ENCODE data around the gene ELOB. TPM values are rescaled to one million over a fixed set of nuclear protein-coding genes. Genes with fewer than 3 reads are reported as not detected.

ELOB gene
- total RNA-seq, 1 experiment from 2014 or later, result 289 TPM

GRCh38 chr16:2753733-2754020 lies 23.4 kb downstream of the ELOB start:
- ATAC-seq, result no peak
- Histone ChIP-seq H3K4me1 (ENCODE audit: insufficient read depth, low read length) (peaks cover 23% of the 10 kb centered on the region), H3K79me2 (ENCODE audit: low read length) (peaks cover 71% of the 10 kb centered on the region), H3K4me3 (ENCODE audit: low read length) (peak overlapping the region; percentile 89), H3K4me2 (ENCODE audit: low read length) (peak overlapping the region; percentile 98), H3K27ac (ENCODE audit: low read length) (peak overlapping the region; percentile 93; the same call in 1 of the 2 replicates), H3K36me3 (ENCODE audit: low read depth, low read length) (peaks cover 21% of the 10 kb centered on the region), H3K27me3 (ENCODE audit: low read length) (no peaks in the 10 kb centered on the region), H3K9ac (ENCODE audit: low read length) (peak overlapping the region; percentile 95), H4K20me1 (ENCODE audit: low read length) (peaks cover 52% of the 10 kb centered on the region), H3F3A (ENCODE audit: low read length, unreplicated experiment) (no peaks in the 10 kb centered on the region), H3K9me2 (replicated peaks; ENCODE audit: low read length) (no peaks in the 10 kb centered on the region), H2AFZ (ENCODE audit: low read length) (no peak overlapping the region), H3K9me3 (ENCODE audit: low read length) (no peaks in the 10 kb centered on the region)
- TF ChIP-seq EZH2phosphoT487 (IDR thresholded peaks at IDR 0.05; ENCODE audit: borderline replicate concordance, low read length) (no peak), EZH2 (IDR thresholded peaks at IDR 0.05; ENCODE audit: low read length, unreplicated experiment) (no peak)
- TF ChIP-seq, protein P1, sequence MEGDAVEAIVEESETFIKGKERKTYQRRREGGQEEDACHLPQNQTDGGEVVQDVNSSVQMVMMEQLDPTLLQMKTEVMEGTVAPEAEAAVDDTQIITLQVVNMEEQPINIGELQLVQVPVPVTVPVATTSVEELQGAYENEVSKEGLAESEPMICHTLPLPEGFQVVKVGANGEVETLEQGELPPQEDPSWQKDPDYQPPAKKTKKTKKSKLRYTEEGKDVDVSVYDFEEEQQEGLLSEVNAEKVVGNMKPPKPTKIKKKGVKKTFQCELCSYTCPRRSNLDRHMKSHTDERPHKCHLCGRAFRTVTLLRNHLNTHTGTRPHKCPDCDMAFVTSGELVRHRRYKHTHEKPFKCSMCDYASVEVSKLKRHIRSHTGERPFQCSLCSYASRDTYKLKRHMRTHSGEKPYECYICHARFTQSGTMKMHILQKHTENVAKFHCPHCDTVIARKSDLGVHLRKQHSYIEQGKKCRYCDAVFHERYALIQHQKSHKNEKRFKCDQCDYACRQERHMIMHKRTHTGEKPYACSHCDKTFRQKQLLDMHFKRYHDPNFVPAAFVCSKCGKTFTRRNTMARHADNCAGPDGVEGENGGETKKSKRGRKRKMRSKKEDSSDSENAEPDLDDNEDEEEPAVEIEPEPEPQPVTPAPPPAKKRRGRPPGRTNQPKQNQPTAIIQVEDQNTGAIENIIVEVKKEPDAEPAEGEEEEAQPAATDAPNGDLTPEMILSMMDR (conservative IDR thresholded peaks at IDR 0.05; ENCODE audit: low read depth, low read length), result no peak
- no peak for DNase-seq
- intact Hi-C loops (cut with micrococcal nuclease), result no loop called here
- POLR2A ChIA-PET (ENCODE audit: unreplicated experiment), result no interaction called here
- BruUV-seq (replicated peaks), result TSS peak; percentile 44
- CTCF ChIA-PET, result no interaction called here

DNA sequence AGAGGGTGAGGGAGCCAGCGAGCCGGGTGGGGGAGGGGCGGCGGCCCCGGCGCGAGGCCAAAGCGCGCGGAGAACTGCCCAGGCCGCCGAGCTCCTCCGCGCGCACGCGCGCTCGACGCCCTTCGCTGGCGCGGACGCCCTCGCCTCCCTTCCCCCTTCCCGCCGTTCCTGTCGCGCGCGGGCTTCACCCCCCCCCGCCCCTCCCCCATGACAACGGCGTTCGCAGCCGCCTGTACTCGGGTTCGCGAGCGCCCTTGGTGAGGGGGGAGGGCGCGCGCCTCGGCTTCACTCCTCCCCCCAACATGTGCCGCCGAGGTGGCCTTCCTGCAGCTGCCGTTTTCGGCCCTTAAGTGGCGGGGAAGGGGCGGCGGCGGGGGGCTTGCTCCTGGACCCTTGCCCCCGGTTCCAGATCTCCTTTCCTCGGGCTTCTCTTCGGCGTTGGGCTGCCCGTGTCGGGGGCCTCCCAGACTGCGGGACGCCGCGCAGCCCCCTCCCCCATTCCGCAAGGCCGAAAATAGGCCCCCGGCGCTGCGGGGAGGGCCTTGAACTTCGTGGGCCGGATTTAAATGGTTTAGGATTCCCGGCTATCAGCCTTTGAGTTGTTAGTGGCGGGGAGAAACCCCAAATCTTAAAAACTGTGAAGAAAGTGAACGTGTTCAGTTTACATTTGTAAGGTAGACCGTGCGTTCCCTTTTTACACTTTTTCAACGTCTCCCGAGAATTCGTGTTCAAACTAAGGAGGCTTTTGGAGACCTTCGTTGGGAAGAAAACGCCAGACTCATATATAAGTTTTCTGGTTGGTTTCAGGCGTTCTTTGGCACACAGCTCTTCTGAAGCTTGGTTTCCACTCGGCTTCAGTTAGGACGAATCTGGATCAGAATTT lies 24.0 kb downstream of the ELOB start:
- Histone ChIP-seq H3K27me3 (ENCODE audit: low read length) (no peaks in the 10 kb centered on the region), H3K9ac (ENCODE audit: low read length) (peak overlapping the region; percentile 95), H3K4me1 (ENCODE audit: insufficient read depth, low read length) (peaks cover 23% of the 10 kb centered on the region), H3K36me3 (ENCODE audit: low read depth, low read length) (peaks cover 16% of the 10 kb centered on the region), H3K9me2 (replicated peaks; ENCODE audit: low read length) (no peaks in the 10 kb centered on the region), H3F3A (ENCODE audit: low read length, unreplicated experiment) (no peaks in the 10 kb centered on the region), H3K4me3 (ENCODE audit: low read length) (peak overlapping the region; percentile 89), H4K20me1 (ENCODE audit: low read length) (peaks cover 48% of the 10 kb centered on the region), H2AFZ (ENCODE audit: low read length) (no peak overlapping the region; the same call in 1 of the 2 replicates), H3K9me3 (ENCODE audit: low read length) (no peaks in the 10 kb centered on the region), H3K79me2 (ENCODE audit: low read length) (peaks cover 66% of the 10 kb centered on the region), H3K27ac (ENCODE audit: low read length) (peak overlapping the region; percentile 93), H3K4me2 (ENCODE audit: low read length) (peak overlapping the region; percentile 98)
- TF ChIP-seq EZH2 (IDR thresholded peaks at IDR 0.05; ENCODE audit: low read length, unreplicated experiment), result no peak
- TF ChIP-seq, protein P1 (conservative IDR thresholded peaks at IDR 0.05; ENCODE audit: low read depth, low read length), result no peak
- TF ChIP-seq EZH2phosphoT487 (IDR thresholded peaks at IDR 0.05; ENCODE audit: borderline replicate concordance, low read length), result no peak
- ChIA-PET CTCF (no interaction called here), POLR2A (ENCODE audit: unreplicated experiment) (interaction anchor here (0.6 kb wide), 1 partner anchor 21 kb away, joined by 6 read pairs; no protein-coding TSS in a partner anchor)
- no TSS peak for BruUV-seq (replicated peaks)
- DNase-seq, result peak; percentile 67
- intact Hi-C loops (cut with micrococcal nuclease), result no loop called here
- ATAC-seq, result peak; percentile 55
